Cardiac fibroblast (primary cell): ENCODE measurements around the gene MAD1L1.
"Not testable (repeated sequence)": the region's sequence is repeated elsewhere in the genome, so short reads cannot be mapped to it uniquely, and the experiment has no call there.

Source experiments
- DNase-seq, 2 donors: peaks; one replicate each; pipeline versions ENCODE4 v3.0.0 to v3.0.0-alpha.2; 2010; ENCODE audit warnings: low read depth in 2 of 2
- H3K4me3 ChIP-seq, 2 donors: replicated peaks in 1 of 2; 1 replicate in 1 of 2; 2 replicates in 1 of 2; pipeline ENCODE4 v1.5.1; 2011; ENCODE audit warnings: low read depth in 2 of 2, low read length in 2 of 2, mild to moderate bottlenecking in 2 of 2, moderate library complexity in 1 of 2
- TF ChIP-seq, protein P1 (sequence below): IDR thresholded peaks from one replicate; pipeline ENCODE4 v1.5.1; 2011; ENCODE audit warnings: low read depth, mild to moderate bottlenecking, low read length, inconsistent platforms

MAD1L1 gene

DNA sequence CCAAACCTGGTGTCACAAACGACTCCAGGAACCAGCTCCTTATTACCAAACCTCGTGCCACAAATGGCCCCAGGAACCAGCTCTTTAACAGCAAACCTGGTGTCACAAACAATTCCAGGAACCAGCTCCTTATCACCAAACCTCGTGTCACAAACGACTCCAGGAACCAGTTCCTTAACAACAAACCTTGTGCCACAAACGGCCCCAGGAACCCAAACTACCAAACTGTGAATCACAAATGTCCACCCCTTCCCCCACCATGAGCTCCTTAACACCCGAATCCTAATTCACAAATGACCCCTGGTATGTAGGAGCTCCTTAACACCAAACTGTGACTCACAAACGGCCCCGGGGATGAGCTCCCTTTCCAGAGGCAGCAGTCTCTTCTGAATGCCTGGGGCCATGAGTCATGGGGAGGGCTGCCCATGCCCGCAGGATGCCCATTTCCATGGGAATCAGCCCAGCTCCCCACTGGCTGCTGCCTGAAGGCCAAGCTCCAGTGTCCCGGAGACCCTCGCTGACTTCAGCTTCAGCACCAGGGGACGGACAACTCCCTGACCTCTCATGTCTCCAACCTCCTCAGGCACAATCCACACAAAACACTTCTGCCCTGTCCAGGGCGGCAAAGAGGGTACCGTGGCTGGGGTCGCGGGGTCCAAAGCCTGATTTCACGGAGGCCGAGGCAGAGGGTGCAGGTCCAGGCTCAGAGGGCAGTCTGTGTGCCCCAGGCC lies 349.5 kb downstream of the MAD1L1 start:
- DNase-seq: peak; percentile 70 to 72

DNA sequence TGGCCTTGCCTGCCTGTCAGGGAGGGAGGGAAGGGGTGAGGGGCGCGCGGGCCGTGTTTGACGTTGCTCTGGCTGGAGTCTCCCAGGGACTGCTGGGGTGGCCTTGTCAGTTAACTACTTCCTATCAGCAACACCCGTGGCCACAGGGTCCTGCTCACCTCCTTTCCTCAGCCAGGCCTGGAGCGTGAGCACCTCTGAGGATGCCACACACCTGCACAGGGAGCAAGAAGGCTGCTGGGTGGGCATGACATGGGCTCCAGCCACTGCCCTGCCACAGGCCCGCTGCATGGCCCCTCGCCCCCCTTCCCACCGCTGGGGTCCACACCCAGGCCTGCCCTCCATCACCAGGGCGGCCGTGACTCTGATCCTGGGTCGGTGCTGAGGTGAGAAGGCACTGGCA lies 350.3 kb downstream of the MAD1L1 start:
- TF ChIP-seq, protein P1, sequence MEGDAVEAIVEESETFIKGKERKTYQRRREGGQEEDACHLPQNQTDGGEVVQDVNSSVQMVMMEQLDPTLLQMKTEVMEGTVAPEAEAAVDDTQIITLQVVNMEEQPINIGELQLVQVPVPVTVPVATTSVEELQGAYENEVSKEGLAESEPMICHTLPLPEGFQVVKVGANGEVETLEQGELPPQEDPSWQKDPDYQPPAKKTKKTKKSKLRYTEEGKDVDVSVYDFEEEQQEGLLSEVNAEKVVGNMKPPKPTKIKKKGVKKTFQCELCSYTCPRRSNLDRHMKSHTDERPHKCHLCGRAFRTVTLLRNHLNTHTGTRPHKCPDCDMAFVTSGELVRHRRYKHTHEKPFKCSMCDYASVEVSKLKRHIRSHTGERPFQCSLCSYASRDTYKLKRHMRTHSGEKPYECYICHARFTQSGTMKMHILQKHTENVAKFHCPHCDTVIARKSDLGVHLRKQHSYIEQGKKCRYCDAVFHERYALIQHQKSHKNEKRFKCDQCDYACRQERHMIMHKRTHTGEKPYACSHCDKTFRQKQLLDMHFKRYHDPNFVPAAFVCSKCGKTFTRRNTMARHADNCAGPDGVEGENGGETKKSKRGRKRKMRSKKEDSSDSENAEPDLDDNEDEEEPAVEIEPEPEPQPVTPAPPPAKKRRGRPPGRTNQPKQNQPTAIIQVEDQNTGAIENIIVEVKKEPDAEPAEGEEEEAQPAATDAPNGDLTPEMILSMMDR: no peak
- H3K4me3 ChIP-seq: no peak overlapping the region
- DNase-seq: no peak

More for the DNA sequence above, 349.5 kb downstream of the MAD1L1 start:
- H3K4me3 ChIP-seq: no peak overlapping the region
- TF ChIP-seq, protein P1: no peak

DNA sequence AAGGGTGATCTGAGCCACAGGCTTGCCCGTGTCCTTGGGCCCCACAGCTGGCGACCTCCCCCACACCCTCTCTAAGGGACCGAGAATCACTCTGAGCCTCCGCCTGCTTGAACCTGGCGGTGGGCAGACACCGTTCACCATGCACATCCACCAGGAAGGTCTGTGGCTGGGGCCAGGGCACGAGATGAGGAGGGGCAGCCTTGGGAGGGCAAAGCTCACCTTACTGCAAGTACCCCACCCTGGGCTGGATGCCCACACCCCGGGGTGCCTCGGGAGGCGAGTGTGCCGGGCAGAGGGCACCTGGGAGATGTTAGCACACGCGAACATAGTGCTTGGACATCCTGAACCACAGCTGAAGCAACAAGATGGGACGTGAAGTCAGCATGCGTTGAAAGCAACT lies 350.8 kb downstream of the MAD1L1 start:
- DNase-seq: no peak
- TF ChIP-seq, protein P1: no peak
- no peak overlapping the region for H3K4me3 ChIP-seq

DNA sequence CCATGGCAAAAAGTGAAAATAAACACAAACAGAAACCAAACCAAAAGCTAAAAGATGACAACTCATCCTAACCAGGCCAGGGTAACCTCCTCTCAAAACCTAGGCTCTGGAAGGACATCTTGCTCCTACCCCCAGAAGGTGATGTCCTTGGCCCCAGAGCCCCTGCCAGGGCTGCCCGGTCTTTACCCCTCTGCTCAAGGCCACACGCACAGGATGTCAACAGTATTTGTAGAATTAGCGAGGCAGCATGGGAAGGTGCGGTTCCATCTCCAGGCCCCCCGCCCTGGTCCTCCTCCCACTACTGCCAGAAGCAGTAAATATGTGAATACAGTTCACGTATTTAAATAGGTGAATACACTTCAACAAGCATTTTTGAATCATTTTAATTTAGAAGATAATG lies 356.1 kb downstream of the MAD1L1 start:
- not testable (repeated sequence) for DNase-seq, H3K4me3 ChIP-seq

DNA sequence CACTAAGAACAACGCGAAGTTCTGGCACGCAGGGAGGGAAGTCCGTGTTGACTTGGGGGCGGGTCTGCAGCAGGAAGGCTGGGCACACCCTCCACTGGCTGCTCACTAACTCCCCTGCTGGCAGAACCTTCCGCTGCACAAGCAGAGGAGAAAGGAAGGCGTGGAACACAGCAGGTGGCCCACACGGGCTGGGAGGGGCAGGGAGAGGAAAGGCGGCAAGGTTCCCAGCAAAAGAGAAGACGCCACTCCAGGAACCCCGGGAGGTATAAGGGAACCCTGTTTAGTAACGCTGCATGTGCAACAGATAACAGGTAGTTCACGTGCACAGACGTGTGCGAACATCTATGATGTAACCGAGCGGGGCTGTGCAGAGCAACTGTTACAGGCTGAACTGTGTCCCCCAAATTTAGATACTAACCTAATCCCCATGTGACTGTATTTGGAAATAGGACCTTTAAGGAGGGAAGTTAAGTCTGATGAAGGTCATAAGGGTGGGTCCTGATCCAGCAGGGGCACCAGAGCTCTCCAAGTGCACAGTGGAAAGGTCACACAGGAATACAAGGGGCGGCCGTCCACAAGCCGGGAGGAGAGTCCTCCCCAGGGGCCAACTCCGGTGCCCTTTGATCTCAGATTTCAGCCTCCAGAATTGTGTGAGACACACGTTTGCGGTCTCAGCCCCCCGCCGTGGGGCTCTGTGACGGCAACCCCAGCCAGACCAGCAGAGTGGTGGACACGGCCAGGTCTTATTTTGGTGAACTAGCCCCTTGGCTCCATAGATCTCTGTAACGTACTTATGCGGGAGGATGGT lies 357.1 kb downstream of the MAD1L1 start:
- TF ChIP-seq, protein P1: peak; percentile 27
- not testable (repeated sequence) for DNase-seq, H3K4me3 ChIP-seq

DNA sequence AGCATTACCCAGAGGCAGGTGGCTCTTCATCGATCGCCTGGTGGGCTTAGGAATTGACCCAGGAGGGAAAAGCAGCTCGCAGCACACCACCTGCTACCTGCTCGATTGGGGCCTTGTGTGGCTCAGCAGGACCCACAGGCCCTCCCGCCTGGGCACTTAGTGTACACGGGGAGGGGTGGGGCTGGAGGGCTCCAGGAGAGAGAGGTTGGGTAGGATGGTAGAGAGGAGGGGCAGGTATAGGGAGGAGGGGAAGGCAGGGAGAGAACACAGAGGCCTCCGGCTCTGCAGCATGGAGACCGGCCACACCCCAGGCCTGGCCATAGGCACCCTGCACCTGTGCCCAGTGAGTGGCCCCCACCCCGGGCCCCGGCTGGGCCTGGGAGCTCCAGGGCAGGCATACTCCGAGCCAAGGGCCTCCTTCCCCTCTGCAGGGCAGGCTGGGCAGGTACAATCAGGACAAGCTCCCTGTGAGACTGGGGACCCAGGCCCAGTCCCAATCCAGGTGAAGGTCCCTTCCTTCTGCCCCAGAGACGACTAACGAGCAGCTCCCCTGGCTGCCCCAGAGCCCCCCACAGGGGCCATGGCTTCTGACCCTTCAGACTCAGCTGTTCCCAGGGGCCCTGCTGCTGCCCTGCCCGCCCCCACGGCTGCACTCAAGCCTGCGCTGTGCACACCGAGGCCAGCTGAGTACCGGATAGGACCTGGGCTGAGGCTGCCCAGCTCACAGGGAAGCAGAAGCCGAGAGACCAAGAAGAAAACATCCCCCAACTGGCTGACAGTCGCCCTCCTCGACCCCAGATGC lies 358.0 kb downstream of the MAD1L1 start:
- H3K4me3 ChIP-seq, DNase-seq: not testable (repeated sequence)

DNA sequence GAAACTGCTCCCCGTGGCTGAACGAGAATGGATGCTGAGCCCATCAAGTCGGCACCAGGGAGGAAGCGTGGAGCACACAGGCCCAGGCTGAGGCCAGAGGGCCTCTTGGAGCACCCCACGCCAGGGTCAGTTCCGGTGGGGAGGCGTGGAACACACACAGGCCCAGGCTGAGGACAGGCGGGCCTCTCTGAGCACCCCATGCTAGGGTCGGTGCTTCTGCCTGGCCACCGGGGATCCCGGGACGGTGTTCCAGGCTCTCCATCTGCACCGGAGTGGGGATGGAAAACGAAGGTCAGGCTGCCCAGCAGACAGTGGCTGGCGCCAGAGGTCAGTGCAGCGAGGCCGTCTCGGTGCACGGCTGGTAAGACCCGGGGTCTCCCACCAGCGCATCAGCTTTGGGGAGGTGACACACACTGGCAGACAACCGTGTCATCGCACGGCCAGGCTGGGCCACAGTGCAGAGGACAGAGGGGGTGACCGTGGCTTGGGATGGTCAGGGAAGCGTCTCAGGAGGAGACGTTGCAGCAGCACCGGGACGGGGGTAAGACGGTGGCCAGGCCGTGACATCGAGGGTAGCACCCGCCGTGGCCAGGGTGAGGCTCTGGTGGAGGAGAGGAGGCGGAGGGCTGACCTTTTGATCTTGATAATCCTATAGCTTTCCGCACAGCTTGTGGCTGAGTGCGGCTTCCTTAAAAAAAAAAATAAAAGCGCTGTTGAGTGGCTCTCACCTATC lies 358.7 kb downstream of the MAD1L1 start:
- no peak for DNase-seq
- TF ChIP-seq, protein P1: no peak
- no peak overlapping the region for H3K4me3 ChIP-seq
